T1000 (cell line): ENCODE results near the gene FAM186B.

Source experiments
- DNase-seq: peaks from one replicate; lab custom pipeline; 2025; ENCODE audit warnings: mixed read lengths; lab: John Stamatoyannopoulos, UW

Gene FAM186B

GRCh38 chr12:49567611-49568441, 37.6 kb downstream of the FAM186B start, which contains the start of gene MCRS1:
MCRS1 (minus strand) TSS chr12:49568142; CDS start chr12:49566731, 1,411 bp downstream.
- peak; percentile 100 for DNase-seq

- DNase-seq: no peak
These were observed 38.2 kb downstream of the FAM186B start for GRCh38 chr12:49567302-49567610.

- DNase-seq: no peak
These were observed 39.1 kb downstream of the FAM186B start for GRCh38 chr12:49566361-49566760.

- no peak for DNase-seq
These were observed 39.8 kb downstream of the FAM186B start for GRCh38 chr12:49565406-49566265.

- no peak for DNase-seq
These were observed 40.6 kb downstream of the FAM186B start for GRCh38 chr12:49564686-49565405.

GRCh38 chr12:49563951-49564685, 41.3 kb downstream of the FAM186B start:
- no peak for DNase-seq

GRCh38 chr12:49562831-49563230, 42.6 kb downstream of the FAM186B start:
- DNase-seq: no peak

GRCh38 chr12:49562233-49562632, 43.2 kb downstream of the FAM186B start:
- DNase-seq: no peak

- no peak for DNase-seq
These were observed 44.7 kb downstream of the FAM186B start for GRCh38 chr12:49560695-49561094.

GRCh38 chr12:49559011-49559675, 46.3 kb downstream of the FAM186B start:
- DNase-seq: no peak

- DNase-seq: no peak
These were observed 46.9 kb downstream of the FAM186B start for GRCh38 chr12:49558526-49558925.

GRCh38 chr12:49557917-49558215, 47.6 kb downstream of the FAM186B start:
- DNase-seq: peak; percentile 76

- DNase-seq: no peak
These were observed 48.1 kb downstream of the FAM186B start for GRCh38 chr12:49557187-49557916.

GRCh38 chr12:49556391-49557186, 48.9 kb downstream of the FAM186B start:
- no peak for DNase-seq

GRCh38 chr12:49555631-49556390, 49.6 kb downstream of the FAM186B start:
- DNase-seq: no peak

- DNase-seq: no peak
These were observed 51.2 kb downstream of the FAM186B start for GRCh38 chr12:49554266-49554665.

GRCh38 chr12:49553512-49554088, 51.8 kb downstream of the FAM186B start:
- DNase-seq: no peak

GRCh38 chr12:49552899-49553298, 52.5 kb downstream of the FAM186B start:
- DNase-seq: no peak

GRCh38 chr12:49552425-49552824, 53.0 kb downstream of the FAM186B start:
- DNase-seq: no peak
